SH-SY5Y (cell line): ENCODE results near the gene ZRSR2.

Experiments used
- GATA2 ChIP-seq: IDR thresholded peaks from 2 replicates; pipeline ENCODE4 v1.6.1; 2011; ENCODE audit warnings: mild to moderate bottlenecking, low read depth, low read length
- GATA3 ChIP-seq: IDR thresholded peaks from 2 replicates; pipeline ENCODE4 v1.6.1; 2011; ENCODE audit warnings: low read depth, mild to moderate bottlenecking, low read length, moderate library complexity

Gene ZRSR2

GRCh38 chrX:15820106-15821073 lies 30.1 kb downstream of the ZRSR2 start:
- no peak for TF ChIP-seq GATA3

GRCh38 chrX:15822922-15823321 lies 32.6 kb downstream of the ZRSR2 start:
- TF ChIP-seq GATA3 (no peak), GATA2 (no peak)

GRCh38 chrX:15825936-15826335 lies 35.7 kb downstream of the ZRSR2 start:
- TF ChIP-seq GATA2 (no peak), GATA3 (no peak)

GRCh38 chrX:15829217-15829616 lies 38.9 kb downstream of the ZRSR2 start:
- TF ChIP-seq GATA2, result no peak
- no peak for TF ChIP-seq GATA3

GRCh38 chrX:15834053-15834452 lies 43.8 kb downstream of the ZRSR2 start:
- TF ChIP-seq GATA3 (no peak), GATA2 (no peak)

GRCh38 chrX:15834827-15835595 lies 44.7 kb downstream of the ZRSR2 start:
- TF ChIP-seq GATA3 (no peak), GATA2 (no peak)

- TF ChIP-seq GATA3 (no peak), GATA2 (no peak)
Measured at GRCh38 chrX:15838017-15838416, 47.7 kb downstream of the ZRSR2 start.

GRCh38 chrX:15841853-15842516 lies 51.7 kb downstream of the ZRSR2 start:
- TF ChIP-seq GATA3, result no peak
- TF ChIP-seq GATA2, result no peak

GRCh38 chrX:15843960-15844359 lies 53.7 kb downstream of the ZRSR2 start:
- TF ChIP-seq GATA3, result no peak
- no peak for TF ChIP-seq GATA2

GRCh38 chrX:15848576-15848975 lies 58.3 kb downstream of the ZRSR2 start:
- TF ChIP-seq GATA3 (no peak), GATA2 (no peak)

- no peak for TF ChIP-seq GATA2
- TF ChIP-seq GATA3, result no peak
Measured at GRCh38 chrX:15849555-15849954, 59.3 kb downstream of the ZRSR2 start.

- TF ChIP-seq GATA3 (no peak), GATA2 (no peak)
Measured at GRCh38 chrX:15853586-15854079, 63.3 kb downstream of the ZRSR2 start.

- TF ChIP-seq GATA2 (no peak), GATA3 (no peak)
Measured at GRCh38 chrX:15854080-15854655, 63.9 kb downstream of the ZRSR2 start.

- TF ChIP-seq GATA2 (no peak), GATA3 (no peak)
Measured at GRCh38 chrX:15854712-15855567, 64.7 kb downstream of the ZRSR2 start, which contains the start of gene AP1S2. Gene AP1S2 (minus strand): TSS chrX:15854813. CDS start chrX:15852524, 2,289 bp downstream.
